ENCODE data around the gene ZNF211. TPM values are rescaled to one million over a fixed set of nuclear protein-coding genes. Genes with fewer than 3 reads are reported as not detected.

Gene ZNF211
- total RNA-seq, 1 experiment from 2014 or later: 17.6 TPM

GRCh38 chr19:57613941-57614743, 18.8 kb upstream of the ZNF211 start, which contains the start of gene ZNF134 (continued):
- no peak for TF ChIP-seq ZMAT4 (CRISPR knock-in tag; IDR thresholded peaks at IDR 0.05)
- TF ChIP-seq ZBTB43 (CRISPR knock-in tag; IDR thresholded peaks at IDR 0.05): no peak
- no peak for TF ChIP-seq ATF2 (CRISPR knock-in tag; IDR thresholded peaks at IDR 0.05; ENCODE audit: borderline replicate concordance, low read depth)
- TF ChIP-seq ETV6 (CRISPR knock-in tag; IDR thresholded peaks at IDR 0.05): no peak
- TF ChIP-seq ZNF219 (CRISPR knock-in tag; IDR thresholded peaks at IDR 0.05; ENCODE audit: borderline replicate concordance): no peak
- TF ChIP-seq GRHL2 (CRISPR knock-in tag; IDR thresholded peaks at IDR 0.05; ENCODE audit: insufficient replicate concordance, severe bottlenecking): no peak
- TF ChIP-seq PRDM15 (CRISPR knock-in tag; IDR thresholded peaks at IDR 0.05): no peak
- peak; percentile 40; the same call in 1 of the 2 replicates for TF ChIP-seq MAX (CRISPR knock-in tag; IDR thresholded peaks at IDR 0.05)
- no peak for TF ChIP-seq ATF6 (CRISPR knock-in tag; IDR thresholded peaks at IDR 0.05)
- no peak for TF ChIP-seq MXD4 (CRISPR knock-in tag; IDR thresholded peaks at IDR 0.05; ENCODE audit: borderline replicate concordance)
- no peak for TF ChIP-seq CBFB (CRISPR knock-in tag; IDR thresholded peaks at IDR 0.05; ENCODE audit: low read depth)
- no peak for TF ChIP-seq RORB (CRISPR knock-in tag; IDR thresholded peaks at IDR 0.05)
- TF ChIP-seq SP1 (CRISPR knock-in tag; conservative IDR thresholded peaks at IDR 0.05): peak; percentile 82
- no peak for TF ChIP-seq PREB (CRISPR knock-in tag; IDR thresholded peaks at IDR 0.05; ENCODE audit: borderline replicate concordance)
- no peak for TF ChIP-seq IRF1 (CRISPR knock-in tag; IDR thresholded peaks at IDR 0.05)
- TF ChIP-seq AFF4 (CRISPR knock-in tag; IDR thresholded peaks at IDR 0.05; ENCODE audit: borderline replicate concordance): no peak
- TF ChIP-seq ZNF671 (CRISPR knock-in tag; IDR thresholded peaks at IDR 0.05): no peak
- no peak for TF ChIP-seq NFATC4 (CRISPR knock-in tag; IDR thresholded peaks at IDR 0.05)
- TF ChIP-seq HMGA2 (CRISPR knock-in tag; IDR thresholded peaks at IDR 0.05): no peak
- TF ChIP-seq ZNF317 (CRISPR knock-in tag; IDR thresholded peaks at IDR 0.05; ENCODE audit: borderline replicate concordance, low read depth): no peak
- no peak for TF ChIP-seq JUN (CRISPR knock-in tag; IDR thresholded peaks at IDR 0.05)

Data from WTC11 (cell line).